ENCODE data around the gene BCL2A1.
"Not testable (repeated sequence)": the region's sequence is repeated elsewhere in the genome, so short reads cannot be mapped to it uniquely, and the experiment has no call there.

BCL2A1 gene

DNA sequence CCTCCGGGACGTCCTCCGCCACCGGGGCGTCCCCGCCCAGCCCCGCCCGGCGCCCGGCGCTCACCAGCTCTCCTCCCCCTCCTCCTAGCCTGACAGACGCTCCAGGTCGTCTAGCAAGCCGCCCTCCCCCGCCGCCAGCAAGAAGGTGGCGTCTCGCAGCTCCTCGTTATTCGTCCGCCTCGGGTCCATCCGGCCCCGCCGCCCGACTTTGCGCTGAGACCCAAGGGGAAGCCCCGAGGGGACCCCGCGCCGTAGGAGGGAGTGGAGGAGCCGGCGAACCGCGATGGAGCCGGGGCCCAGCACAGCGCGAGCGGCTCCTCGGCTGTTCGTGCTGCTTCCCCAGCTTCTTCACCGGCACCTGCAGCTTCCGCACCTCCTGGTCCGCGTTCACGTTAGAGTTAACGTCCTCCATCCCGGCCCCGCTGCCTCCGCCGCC lies 47.9 kb downstream of the BCL2A1 start:
- peak; percentile 9 for DNase-seq (ENCODE audit: low spot score)

DNA sequence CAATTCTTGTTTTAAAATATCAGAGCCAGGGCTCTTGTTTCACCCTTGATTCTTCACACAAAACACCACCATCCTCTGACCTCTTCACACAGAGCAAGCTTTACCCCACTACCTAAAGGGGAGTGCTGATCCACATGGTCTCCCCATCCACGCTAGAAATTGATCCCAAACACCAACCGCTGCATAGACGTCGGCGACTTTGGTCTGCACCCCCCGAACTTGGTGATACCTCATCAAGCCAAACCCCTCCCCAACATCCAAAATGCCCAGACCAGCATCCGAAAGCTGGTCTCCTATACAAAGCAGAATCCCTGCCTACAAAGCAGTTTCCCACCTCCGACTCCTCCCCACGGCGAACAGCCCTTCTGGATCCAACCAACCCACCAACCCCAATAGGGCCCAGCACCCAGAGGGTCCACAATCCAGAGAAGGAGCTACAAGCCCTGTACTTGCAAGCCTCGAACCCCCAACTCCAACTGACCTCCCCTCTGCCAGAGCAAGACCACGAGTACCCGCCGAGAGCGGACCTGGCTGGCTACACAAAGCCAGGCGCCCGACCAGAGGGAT lies 48.4 kb downstream of the BCL2A1 start:
- no peak for DNase-seq (ENCODE audit: low spot score)

DNA sequence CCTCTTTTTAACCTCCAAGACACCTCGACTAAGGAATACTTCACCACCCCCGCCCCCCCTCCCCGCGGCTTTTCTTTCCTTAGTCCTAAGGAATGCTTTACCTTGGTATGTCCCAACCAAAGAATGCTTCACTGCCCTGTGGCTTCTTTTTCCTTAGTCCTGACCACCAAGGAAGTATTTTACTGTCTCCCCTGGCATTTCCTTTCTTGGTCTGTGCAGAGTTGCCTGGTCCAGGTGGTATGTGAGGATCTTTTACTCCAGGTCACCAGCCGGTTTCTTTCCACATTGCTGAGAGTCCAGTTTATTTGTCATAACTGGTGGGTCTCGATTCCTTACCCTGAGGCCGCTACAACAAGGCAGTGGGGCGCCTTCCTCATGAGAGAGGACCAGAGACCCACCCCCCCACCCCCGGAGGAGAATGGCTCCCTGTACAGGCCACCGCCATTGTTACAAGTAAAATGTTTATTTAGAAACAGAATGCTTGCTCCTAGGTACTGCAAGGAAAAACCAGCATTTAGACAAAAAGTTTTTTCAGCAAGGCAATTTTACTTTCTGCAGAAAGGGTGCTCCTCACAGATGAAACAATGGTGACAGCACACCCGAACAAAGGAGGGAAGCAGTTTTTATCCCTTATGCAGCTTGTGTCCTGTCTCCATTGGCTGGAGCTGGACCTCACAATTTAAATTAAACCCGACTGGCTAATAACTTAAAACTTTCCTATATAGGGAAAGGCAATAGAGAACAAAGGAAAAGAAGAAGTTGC lies 51.1 kb downstream of the BCL2A1 start:
- no peak for DNase-seq (ENCODE audit: low spot score)

DNA sequence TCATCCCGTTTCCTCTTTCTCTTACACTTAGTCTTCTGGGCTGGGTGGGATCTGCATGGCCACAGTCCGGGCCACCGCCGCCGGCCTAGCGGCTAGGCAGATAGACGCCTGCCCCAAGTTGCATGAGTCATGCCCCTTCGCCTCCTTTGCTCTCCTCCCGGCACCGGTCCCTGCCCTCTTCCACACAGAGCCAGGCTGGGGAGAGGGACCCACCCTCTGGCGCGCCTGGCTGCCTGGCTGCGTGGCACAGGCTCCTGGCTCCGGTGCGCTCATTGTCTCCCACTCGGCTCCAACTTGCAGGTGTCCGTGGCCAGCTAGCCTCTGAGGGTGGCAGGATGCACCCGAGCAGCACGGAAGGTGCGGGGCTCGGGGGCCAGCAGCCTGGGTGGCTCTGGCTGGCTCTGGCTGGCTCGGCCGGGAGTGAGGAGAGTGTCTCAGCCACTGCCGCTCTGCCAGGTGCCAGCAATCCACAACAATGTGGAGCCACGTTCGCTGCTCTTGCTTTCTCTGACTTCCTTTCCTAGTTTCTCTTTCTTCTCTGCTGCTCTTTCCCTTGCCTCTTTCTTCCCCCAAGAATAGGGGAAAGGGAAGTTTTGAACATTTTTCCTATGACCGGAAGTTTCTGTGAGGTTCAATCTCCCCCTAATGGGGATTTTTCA lies 51.8 kb downstream of the BCL2A1 start:
- no peak for DNase-seq (ENCODE audit: low spot score)

DNA sequence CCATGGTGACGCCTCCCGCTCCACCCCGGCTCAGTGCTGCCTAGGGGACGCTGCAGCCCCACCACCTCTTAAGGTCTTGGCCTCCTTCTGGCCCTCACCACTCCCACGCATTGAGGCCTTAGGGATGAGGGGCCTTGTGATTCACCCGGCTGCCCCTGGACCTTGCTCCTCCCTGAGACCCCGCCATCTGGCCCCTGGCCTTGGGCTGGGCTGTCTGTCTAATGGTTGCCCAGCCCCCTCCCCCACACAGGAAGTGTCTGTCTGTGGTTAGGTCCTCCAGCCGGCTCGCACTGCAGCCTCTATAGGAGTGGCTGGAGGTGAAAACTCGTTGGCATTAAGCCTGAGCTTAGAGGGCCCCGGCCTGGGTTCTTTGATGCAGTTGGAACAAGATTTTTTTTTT lies 52.7 kb downstream of the BCL2A1 start:
- DNase-seq (ENCODE audit: low spot score): no peak

DNA sequence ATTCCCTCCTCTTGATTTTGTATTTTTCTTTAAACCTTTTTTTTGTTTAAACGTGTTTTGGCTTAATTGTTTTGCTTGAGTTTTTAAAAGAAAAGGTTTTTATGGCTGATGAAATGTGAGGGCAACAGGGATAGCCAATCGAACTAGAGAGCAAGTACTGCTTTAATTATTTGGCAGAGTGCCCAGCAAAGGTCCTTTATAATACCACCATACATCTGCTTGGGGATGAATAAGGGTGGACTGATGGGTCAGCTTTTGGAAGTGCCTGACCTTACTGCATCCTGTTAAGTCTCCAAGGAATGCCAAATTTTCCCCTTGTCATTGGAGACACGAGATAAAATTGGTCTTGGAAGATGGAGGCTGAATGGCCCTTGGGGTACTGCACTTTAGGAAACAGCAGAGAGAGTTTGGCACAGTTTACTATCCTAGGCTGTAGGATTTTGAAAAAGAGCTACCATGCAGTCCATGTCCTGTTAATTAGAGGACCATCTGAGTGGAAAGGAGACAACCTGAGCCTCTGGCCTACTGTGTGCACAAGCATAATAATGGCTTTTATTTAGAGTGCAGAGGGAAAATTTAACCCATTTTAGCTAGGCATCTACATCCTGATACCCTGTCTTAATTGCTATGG lies 54.4 kb downstream of the BCL2A1 start:
- DNase-seq (ENCODE audit: low spot score): no peak

DNA sequence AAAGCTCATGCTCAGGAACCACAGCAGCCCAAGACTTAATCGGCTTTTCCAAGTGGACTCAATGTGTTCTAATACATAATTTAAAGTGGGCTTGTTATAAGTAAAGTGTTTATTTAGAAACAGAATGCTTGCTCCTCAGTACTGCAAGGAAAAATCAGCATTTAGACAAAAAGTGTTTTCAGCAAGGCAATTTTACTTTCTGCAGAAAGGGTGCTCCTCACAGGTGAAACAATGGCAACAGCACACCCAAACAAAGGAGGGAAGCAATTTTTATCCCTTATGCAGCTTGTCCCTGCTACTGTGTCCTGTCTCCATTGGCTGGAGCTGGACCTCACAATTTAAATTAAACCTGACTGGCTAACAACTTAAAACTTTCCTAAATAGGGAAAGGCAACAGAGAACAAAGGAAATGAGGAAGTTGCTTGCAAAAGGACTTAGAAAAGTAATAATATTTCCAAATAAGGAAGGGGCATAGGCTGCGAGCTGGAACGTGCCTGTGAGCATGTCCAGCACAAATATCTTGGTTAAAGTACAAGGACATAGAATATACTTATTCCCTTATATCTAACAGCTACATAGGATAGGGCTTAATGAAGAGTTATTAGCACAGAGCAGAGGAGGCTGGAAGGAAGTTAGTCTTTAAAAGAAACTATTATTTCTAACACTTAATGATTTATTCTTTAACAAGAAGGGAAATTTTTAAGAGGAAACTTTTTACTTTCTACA lies 55.1 kb downstream of the BCL2A1 start:
- DNase-seq (ENCODE audit: low spot score): not testable (repeated sequence)

DNA sequence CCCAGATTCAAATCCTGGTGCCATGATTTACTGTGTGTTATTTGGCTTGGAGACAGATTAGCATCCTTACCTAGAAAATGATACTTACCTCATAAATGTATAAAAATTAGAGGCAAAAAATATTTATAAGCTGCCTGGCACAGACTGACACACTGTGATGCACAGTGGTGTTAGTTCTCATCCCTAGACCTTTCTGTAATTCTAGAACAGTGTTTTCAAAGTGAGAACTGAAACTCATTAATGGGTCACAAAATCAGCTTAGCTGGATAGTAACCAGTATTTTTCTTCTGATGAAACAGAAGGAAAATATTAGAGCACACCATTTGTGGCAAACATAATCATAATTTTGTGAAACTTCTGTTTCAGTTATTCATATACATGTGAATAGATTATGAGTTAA lies 56.3 kb downstream of the BCL2A1 start:
- no peak for DNase-seq (ENCODE audit: low spot score)

Data from hematopoietic multipotent progenitor cell treated with erythropoietin and hydrocortisone succinate and interleukin-3 and kit ligand, for 15 days (in vitro differentiated cells).